Stimulated activated CD4-positive, alpha-beta T cell treated with anti-CD3 and anti-CD28 coated beads, Interleukin-2, amount 100 ng/mL, for 48 hours (primary cell): ENCODE results near the gene IL17REL.
A peak's percentile ranks its signal among the peaks of the same experiment; 100 is the strongest.
"Not testable (repeated sequence)": the region's sequence is repeated elsewhere in the genome, so short reads cannot be mapped to it uniquely, and the experiment has no call there.

ENCODE experiments used
- DNase-seq, 2 donors: peaks; one replicate each; pipeline ENCODE4 v3.0.0-alpha.2; 2020

The IL17REL gene

DNA sequence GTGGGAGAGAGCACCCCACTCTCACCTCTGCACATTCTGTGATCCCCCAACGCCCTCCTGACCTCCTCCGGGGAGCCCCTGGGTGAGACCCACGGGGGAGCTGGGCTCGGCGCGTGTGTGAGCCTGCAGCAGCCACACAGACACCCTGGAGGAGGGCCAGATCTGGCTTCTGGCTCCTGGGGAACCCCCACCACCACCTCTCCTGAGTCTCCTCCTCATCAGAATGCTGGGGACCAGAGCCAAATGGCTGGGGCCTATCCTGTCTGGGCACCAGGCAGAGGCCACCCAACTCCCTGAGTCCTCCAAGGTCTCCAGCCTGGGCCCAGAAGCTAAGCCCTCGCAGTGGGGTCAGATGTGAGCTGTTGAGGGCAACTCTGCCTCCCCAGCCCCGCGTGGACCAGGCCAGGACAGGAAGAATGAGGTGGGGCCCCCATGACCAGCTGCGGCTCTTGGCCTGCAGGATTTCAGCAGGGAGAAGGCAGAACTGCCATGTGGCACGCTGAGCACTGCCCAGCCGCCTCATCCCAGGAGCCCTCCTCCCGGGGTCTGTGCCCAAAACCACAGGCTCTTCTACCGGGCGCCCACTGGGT lies 57.5 kb downstream of the IL17REL start:
- DNase-seq: no peak

DNA sequence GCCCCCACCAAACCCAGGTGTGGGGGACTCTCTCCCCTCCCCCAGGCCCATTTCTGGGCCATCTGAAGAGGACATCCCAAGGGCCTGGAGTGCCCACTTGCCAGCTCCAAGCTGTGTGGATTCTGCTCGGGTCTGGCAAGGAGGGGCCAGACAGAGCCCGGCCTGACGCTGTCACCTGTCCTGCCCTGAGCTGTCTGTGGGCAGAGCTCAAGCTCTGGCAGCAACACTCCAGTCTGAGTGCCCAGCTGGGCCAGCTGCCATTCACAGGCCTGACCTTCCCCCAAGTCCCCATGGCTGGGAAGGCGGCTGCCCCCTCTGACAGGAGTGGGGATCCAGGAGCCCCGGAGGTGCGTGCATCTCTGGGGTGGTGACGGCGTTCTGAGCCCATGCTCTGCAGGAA lies 58.2 kb downstream of the IL17REL start:
- DNase-seq: no peak

DNA sequence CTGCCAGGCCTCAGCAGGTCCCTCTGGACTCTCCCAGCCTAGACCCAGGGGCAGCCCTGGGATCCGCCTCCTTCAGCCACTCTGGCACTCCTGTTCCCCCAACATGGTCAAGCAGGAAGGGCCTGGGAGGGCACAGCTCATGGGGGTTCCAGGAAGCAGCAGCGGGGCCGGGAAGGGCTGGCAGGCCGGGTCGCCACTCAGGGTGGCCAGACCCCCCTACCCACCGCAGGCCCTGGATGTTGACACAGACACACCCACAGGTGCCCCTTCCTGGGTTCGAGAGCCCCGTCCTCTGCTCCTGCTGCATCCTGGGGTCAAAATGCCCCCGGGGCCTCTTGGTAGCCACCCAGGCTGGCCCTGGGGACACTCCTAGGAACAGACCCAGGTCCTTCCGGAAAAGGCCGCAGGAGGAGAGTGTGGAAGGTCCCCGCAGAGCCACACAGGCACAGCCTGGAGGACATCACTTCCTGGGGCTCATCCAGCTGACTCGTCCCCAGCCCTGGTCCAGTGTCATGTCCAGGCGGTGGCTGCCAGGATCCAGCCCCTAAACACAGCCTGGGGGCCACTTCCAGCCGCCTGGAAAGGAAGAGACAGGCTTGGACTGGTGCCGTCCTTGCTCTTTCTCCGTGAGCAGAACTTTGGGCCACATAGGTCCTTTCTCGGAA lies 58.8 kb downstream of the IL17REL start:
- no peak for DNase-seq

DNA sequence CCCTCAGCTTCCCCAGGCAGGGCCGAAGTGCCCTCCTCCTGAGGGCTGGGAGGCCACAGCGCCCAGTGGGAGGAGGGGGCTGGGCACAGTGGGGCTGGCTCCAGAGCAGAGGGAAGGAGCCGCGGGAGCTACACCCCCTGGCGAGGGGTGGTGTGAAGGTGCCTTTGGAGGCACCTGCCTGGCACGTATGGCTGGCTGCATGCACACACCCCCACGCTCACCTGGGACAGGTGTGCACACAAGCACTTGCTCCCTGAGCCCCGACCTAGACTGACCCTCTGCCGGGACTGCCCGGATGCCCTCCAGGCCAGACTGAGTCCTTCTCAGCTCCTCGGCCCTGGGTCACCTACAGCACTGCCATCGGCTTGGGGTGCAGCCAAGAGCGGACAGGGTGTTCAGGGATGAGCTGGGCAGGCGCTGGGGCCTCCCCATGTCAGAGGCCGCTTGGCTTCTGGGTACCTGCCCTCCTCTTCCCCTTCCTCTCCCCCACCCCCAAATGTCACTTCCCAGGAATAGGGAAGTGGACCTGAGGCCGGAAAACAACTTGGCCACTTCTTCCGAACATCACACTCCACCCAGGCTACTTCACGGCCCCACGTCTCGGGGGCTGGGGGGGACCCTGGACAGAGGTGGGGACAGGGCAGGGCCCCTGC lies 59.4 kb downstream of the IL17REL start:
- DNase-seq: no peak

DNA sequence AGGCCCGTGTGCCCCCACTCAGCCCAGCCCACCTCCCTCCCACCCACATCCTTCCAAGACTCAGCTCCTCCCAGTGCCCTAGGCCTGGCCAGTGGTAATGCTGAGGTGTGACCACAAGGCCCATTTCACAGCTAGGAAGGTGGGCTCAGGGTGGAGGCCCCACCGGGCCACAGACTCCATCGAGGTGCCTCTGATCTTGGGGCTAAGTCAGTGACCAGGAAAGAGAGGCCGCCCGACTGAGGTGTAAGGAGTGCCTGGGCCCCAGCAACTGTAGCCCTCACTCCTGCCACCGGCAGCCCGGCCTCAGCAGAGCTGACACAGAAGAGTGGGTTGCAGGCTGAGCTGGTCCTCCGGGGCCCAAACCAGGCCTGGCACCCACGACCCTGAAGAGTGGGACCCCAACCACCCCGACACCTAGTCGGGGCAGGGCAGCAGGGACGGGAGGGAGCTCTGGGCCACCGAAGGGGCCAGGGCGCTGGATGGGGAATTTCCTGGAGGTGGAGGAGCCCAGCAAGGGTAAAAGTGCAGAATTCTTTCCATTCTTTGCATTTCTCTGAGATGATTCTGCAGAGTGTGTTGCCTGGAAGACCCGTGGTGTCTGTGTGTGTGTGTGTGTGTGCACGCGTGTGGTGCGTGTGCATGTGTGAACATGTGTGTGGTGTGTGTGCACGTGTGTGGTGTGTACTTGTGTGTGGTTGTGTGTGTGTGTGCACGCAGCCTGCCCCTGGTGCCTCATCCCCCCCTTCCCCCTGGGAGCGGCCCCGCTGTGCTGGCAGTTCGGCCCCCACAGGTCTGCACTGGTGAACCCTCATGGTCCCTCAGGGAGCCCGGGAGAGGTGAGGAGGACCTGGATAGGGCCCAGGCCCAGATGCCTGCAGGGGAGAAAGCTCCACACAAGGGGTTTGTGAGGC lies 60.3 kb downstream of the IL17REL start:
- DNase-seq: no peak

DNA sequence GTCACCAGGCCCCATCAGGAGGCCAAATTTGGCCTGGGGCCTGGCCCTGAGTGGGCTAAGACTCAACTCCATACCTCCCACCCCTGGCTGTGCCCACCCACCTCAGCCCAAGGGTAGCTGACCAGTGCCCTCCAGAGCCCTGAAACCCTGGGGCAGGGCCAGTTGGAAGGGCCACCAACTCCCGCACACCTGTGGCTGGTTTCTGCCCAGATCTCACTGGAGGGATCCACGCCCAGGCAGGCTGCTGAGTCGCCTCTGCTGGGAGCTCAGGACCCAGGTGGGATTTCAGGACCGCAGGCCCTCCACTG lies 60.9 kb downstream of the IL17REL start:
- DNase-seq: no peak

DNA sequence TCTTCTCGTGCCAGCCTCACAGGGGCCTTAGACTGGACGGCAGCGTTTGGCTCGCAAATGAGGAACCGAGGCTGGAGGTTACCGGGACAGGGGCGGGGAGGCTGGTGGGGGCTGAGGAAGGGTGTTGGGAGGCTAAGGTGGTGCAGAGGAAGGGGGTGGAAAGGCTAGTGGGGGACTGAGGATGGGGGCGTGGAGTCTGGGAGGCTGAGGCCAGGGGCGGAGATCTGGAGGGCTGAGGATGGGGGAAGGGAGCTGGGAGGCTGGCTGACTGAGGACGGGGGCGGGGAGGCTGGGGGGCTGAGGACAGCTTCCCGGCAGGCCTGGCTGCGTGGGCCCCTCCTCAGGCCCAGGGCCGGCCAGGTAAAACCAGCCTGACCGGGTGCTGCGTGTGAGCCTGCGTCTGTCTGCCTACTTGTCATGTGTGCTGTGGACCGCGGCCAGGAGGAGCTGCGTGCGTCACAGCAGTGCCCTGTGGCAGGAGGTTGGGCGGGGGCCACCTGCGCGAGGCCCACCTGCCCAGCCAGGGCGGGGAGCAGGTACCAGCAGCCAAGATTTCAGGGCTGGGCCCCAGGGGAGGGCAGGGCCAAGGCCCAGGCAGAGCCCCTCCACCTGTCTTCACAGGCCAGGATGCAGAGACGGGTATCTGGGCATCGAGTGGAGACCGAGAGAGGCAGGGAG lies 61.4 kb downstream of the IL17REL start:
- peak in 1 of 2 donors; percentile 67 for DNase-seq

DNA sequence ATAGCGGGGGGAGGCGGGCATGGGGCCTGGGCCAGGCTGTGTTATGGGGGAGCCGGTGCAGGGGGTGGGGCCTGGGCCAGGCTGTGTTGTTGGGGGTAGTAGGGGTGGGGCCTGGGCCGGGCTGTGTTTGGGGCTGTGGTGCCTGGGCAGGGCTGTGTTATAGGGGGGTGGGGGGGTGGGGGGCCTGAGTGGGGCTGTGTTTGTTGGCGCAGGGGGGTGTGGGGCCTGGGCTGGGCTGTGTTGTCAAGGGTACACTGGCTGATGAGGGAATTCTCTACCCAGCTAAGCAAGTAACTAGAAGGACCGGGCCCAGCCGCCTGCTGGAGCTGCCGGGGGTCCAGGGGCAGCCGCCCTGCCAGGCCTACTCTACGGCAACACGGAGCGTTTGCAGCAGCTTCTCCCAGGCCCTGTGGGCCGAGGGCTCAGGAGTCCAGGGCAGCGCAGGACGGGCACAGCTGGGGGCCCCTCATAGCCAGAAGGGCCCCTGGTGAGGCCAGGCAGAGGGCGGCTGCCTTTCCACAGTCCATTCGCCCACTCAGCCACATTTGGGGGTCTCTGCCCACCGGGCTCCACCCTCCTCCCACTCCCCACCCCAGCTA lies 62.1 kb downstream of the IL17REL start:
- DNase-seq: no peak

DNA sequence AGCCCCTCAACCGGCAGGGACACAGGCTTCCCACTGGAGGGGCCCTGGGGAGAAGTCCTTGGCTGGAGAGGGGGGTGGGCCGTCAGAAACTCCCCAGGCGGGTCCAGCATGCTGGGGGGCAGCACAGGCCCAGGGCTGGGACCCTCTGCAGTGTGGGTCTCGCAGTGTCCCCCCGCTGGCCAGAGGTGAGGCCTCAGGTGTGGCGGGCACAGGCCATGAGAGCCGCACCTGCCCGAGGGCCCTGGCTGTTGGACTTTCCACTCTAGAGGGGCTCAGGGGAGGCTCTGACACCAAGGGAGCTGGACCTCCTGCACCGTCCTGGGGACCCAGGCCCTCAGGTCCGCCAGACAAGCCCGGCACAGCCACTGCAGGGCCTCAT lies 62.7 kb downstream of the IL17REL start:
- no peak for DNase-seq

DNA sequence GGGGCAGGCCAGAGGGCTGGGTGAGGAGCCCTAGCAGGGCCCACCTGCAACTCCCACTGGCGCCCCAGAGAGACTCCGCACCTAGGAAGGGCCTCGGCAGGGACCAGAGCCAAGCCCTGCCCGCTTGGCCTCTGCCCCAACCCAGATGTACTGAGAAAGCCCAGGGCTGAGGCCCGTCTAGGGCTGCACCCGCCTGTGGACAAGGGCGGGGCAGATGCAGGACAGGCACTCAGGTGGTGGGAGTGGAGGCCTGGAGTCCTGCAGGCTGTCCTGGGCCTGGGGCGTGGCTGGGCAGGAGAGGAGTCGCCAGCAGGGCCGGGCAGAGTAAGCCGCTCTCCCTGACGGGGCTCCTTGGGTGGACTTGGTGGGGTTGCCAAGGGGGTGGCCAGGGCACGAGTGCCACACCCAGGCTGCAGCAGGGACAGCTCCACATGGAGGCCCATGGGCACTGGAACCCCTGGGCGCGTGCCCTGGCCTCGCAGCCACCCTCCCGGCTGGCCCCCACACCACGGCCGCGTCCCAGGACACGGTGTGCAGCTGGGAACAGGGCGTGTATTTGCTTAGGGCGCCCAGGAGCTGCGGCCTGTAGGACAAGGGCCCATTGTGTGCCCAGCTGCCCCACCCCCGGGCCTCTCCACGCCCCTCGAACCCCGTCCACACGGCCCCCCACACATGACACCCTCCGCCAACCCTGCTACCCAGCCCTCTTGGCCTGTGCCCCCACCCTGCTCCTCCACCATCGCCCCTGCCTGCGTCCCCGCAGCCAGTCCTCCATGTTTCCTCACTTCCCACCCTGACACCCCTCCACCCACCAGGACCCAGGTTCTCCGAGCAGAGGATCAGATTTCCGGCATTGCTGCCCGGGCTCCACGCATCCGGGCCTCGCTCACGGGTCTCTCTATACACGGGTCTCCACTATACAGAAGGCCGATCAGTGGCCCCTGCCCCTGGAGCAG lies 63.3 kb downstream of the IL17REL start:
- DNase-seq: no peak

DNA sequence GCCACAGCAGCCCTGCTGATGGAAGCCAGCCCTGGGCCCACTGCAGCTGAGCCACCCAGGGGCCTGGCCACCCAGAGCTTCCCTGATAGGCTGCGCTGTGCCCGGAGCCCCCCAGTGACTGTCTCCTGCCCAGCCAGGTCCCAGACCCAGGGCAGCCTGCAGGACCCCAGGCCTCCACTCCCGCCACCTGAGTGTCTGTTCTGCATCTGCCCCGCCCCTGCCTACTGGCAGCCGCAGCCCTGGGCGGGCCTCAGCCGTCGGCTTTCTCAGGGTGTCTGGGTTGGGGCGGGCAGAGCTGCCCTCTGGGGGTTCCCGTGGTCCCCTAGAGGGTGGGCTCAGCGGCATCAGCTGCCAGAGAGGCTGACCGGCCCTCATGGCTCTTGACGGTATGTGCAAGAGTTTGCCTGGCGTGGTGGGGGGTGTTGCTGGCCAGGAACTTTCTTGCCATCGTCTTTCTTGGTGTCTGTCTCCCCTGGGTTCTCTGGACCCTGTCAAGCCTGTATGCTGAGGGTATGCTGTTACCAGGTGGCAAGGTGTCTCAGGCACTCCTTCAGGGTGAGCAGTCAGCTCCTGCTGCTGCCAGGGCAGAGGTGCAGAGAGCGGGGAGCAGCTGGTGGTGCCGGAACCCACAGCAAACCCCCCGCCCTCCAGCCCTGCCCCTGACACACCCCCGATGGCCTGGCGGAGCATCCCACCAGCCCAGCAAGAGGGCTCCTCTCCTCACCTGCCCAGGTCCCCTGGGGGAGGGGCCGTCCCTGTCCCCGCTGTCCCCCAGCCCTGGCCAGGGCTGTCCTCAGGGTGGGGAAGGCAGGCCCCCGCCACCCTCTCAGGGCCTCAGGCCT lies 64.2 kb downstream of the IL17REL start:
- no peak for DNase-seq

DNA sequence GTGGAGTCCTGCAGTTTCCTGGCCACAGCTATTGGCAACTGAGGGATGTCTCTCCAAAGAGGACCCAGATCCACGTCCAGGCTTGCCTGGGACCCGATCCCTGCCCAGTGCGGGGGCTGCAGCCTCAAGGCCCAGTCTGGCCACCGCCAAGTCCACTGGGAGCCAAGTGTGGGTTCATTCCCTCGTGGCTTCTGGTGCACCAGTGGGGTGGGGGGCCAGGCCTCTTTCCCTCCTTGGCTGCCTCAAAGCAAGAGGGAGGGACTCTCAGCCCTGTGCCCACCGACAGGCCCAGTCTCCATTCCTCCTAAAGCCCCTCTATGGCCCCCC lies 65.3 kb downstream of the IL17REL start:
- DNase-seq: no peak

DNA sequence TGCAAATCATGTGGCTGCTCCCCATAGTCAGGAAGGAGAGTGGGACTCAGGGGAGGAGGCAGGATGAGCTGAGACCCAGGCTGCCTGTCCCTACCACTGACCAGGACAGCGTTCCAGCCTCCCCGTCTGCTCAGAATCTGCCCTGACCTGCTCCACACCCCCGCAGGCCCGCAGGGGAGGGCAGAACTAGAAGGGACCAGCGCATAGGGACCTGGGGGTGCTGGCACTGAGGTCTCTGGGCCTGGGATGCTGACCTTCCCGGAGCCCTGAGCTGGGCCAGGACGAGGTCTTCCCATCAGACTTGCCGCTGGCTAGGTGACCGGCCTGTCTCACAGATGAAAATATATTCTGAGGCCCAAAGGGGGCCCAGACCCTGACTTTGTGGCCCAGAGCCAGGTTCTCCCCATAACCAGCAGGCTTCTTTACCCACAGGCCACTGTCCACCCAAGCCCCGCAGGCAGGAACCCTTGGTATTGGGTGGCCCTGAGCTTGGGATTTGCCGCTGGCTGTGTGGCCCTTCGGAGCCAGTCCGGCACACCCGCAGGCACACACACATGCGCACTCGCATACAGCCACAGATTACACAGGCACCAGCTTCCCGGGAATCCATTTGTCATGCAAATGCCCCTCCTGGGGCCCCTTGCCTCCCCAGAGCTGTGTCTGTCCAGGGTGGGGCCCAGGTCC lies 65.8 kb downstream of the IL17REL start:
- DNase-seq: no peak

DNA sequence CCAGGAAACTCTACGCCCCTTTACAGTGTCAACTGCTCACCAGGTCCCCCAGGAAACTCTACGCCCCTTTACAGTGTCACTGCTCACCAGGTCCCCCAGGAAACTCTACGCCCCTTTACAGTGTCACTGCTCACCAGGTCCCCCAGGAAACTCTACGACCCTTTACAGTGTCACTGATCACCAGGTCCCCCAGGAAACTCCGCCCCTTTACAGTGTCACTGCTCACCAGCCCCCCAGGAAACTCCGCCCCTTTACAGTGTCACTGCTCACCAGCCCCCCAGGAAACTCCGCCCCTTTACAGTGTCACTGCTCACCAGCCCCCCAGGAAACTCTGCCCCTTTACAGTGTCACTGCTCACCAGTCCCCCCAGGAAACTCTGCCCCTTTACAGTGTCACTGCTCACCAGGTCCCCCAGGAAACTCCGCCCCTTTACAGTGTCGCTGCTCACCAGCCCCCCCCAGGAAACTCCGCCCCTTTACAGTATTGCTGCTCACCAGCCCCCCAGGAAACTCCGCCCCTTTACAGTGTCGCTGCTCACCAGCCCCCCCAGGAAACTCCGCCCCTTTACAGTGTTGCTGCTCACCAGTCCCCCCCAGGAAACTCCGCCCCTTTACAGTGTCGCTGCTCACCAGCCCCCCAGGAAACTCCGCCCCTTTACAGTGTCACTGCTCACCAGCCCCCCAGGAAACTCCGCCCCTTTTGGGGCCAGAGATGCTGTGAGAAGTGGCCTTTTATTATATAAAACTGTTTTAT lies 67.3 kb downstream of the IL17REL start:
- not testable (repeated sequence) for DNase-seq
